Loucy (cell line): Measurements from ENCODE around the gene TMEM232.

ENCODE experiments used
- H2AFZ ChIP-seq: fragments of 200-600 bp; sonication (generic); 2 replicates; pipeline ENCODE4 v1.6.0; 2016; ENCODE audit warnings: antibody characterized with exemption, mild to moderate bottlenecking, low read length, moderate library complexity
- H3F3A ChIP-seq: fragments of 200-600 bp; 2 replicates; pipeline ENCODE4 v1.6.0; 2016; ENCODE audit warnings: antibody characterized with exemption, low read depth, mild to moderate bottlenecking
- H3K27me3 ChIP-seq: fragments of 200-600 bp; sonication (generic); 2 replicates; pipeline ENCODE4 v1.6.1; 2014; ENCODE audit warnings: low read length, mild to moderate bottlenecking; ENCODE audit not compliant: insufficient read depth, poor library complexity, severe bottlenecking
- H3K36me3 ChIP-seq: fragments of 200-600 bp; sonication (generic); 2 replicates; pipeline ENCODE4 v1.6.1; 2016; ENCODE audit warnings: low read length; ENCODE audit not compliant: insufficient read depth
- H3K4me1 ChIP-seq: fragments of 200-600 bp; sonication (generic); 2 replicates; pipeline ENCODE4 v1.5.1; 2014; ENCODE audit warnings: low read length, mild to moderate bottlenecking; ENCODE audit not compliant: insufficient read depth, poor library complexity, severe bottlenecking
- H3K4me2 ChIP-seq: fragments of 200-600 bp; sonication (generic); 2 replicates; pipeline ENCODE4 v1.6.0; 2014; ENCODE audit warnings: antibody characterized with exemption, low read length, low read depth, mild to moderate bottlenecking; ENCODE audit not compliant: poor library complexity, severe bottlenecking
- H3K4me3 ChIP-seq: fragments of 200-600 bp; sonication (generic); 2 replicates; pipeline ENCODE4 v1.5.1; 2014; ENCODE audit warnings: low read length, mild to moderate bottlenecking, mixed read lengths; ENCODE audit not compliant: poor library complexity, severe bottlenecking
- H3K79me2 ChIP-seq: fragments of 200-600 bp; sonication (generic); 2 replicates; pipeline ENCODE4 v1.6.1; 2014; ENCODE audit warnings: low read length; ENCODE audit not compliant: insufficient read depth
- H3K9ac ChIP-seq: fragments of 200-600 bp; sonication (generic); 2 replicates; pipeline ENCODE4 v1.6.0; 2014; ENCODE audit warnings: mild to moderate bottlenecking, low read depth, low read length, moderate library complexity; ENCODE audit not compliant: poor library complexity, severe bottlenecking
- H3K9me2 ChIP-seq: fragments of 200-600 bp; sonication (generic); replicated peaks from 2 replicates; pipeline ENCODE4 v1.6.1; 2016; ENCODE audit warnings: low read depth, low read length, mixed read lengths
- H3K9me3 ChIP-seq: fragments of 200-600 bp; sonication (generic); 2 replicates; pipeline ENCODE4 v1.6.1; 2014; ENCODE audit warnings: mild to moderate bottlenecking, antibody characterized with exemption, low read length, low read depth; ENCODE audit not compliant: insufficient read depth
- H4K20me1 ChIP-seq: fragments of 200-600 bp; sonication (generic); 2 replicates; pipeline ENCODE4 v1.6.0; 2014; ENCODE audit warnings: antibody characterized with exemption, low read length, mild to moderate bottlenecking; ENCODE audit not compliant: insufficient read depth, poor library complexity, severe bottlenecking
- EZH2phosphoT487 ChIP-seq: fragments of 200-600 bp; IDR thresholded peaks from 2 replicates; pipeline ENCODE4 v1.6.1; 2018; ENCODE audit warnings: antibody characterized with exemption, mild to moderate bottlenecking, moderate library complexity, borderline replicate concordance
- TF ChIP-seq, protein P1 (sequence below): fragments of 200-600 bp; sonication (generic); conservative IDR thresholded peaks from 2 replicates; pipeline ENCODE4 v1.5.1; 2014; ENCODE audit warnings: mild to moderate bottlenecking, antibody characterized with exemption, low read length

TMEM232 gene

DNA sequence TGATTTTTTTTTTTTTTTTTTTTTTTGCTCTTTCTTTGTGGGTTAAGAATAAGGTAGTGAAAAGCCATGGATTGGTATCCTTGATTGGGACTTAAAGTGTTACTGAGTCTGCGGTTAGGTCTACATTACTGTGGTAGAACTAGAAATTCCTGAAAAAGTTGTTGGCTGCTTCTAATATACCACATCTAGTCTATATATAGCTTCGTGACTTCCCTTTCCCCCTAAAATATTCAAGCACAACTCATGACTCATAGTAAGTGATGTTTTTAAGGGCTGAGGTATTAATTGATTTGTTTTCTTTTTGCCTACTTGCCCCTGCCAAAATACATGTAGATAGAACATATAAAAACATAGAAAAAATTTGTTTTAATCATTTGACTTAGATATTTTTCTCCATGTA lies 247.6 kb downstream of the TMEM232 start:
- Histone ChIP-seq H3K4me3 (no peak overlapping the region), H3K9me3 (no peaks in the 10 kb centered on the region), H3K9me2 (no peaks in the 10 kb centered on the region), H3K4me2 (no peak overlapping the region), H2AFZ (no peak overlapping the region), H3K27me3 (no peaks in the 10 kb centered on the region), H3K4me1 (no peaks in the 10 kb centered on the region), H3K36me3 (no peaks in the 10 kb centered on the region), H3K9ac (no peak overlapping the region), H3F3A (no peaks in the 10 kb centered on the region), H4K20me1 (no peaks in the 10 kb centered on the region), H3K79me2 (no peaks in the 10 kb centered on the region)
- no peak for TF ChIP-seq EZH2phosphoT487
- TF ChIP-seq, protein P1, sequence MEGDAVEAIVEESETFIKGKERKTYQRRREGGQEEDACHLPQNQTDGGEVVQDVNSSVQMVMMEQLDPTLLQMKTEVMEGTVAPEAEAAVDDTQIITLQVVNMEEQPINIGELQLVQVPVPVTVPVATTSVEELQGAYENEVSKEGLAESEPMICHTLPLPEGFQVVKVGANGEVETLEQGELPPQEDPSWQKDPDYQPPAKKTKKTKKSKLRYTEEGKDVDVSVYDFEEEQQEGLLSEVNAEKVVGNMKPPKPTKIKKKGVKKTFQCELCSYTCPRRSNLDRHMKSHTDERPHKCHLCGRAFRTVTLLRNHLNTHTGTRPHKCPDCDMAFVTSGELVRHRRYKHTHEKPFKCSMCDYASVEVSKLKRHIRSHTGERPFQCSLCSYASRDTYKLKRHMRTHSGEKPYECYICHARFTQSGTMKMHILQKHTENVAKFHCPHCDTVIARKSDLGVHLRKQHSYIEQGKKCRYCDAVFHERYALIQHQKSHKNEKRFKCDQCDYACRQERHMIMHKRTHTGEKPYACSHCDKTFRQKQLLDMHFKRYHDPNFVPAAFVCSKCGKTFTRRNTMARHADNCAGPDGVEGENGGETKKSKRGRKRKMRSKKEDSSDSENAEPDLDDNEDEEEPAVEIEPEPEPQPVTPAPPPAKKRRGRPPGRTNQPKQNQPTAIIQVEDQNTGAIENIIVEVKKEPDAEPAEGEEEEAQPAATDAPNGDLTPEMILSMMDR = no peak

DNA sequence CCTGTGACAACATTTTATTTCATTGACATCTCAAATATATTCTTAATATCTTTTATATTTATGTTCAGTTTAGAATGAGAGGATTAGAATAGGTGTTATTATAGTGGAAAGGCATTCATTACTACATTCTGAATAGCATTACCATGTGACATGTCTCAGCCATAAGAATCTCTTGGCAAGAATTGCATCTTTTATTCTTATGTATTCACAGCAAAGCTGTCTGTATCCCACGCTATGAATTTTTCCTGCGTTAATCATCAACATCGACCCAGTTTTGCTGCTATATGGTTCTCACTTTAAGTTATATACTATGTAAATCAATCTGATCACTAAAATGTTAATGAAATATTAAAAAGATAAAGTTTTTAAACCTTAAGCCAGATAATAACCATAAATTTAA lies 248.6 kb downstream of the TMEM232 start:
- Histone ChIP-seq H3K9me2 (no peaks in the 10 kb centered on the region), H2AFZ (no peak overlapping the region), H4K20me1 (no peaks in the 10 kb centered on the region), H3K9me3 (no peaks in the 10 kb centered on the region), H3K4me1 (no peaks in the 10 kb centered on the region), H3F3A (no peaks in the 10 kb centered on the region), H3K4me3 (no peak overlapping the region), H3K4me2 (no peak overlapping the region), H3K9ac (no peak overlapping the region), H3K79me2 (no peaks in the 10 kb centered on the region), H3K36me3 (no peaks in the 10 kb centered on the region), H3K27me3 (no peaks in the 10 kb centered on the region)
- TF ChIP-seq, protein P1 = no peak
- no peak for TF ChIP-seq EZH2phosphoT487

DNA sequence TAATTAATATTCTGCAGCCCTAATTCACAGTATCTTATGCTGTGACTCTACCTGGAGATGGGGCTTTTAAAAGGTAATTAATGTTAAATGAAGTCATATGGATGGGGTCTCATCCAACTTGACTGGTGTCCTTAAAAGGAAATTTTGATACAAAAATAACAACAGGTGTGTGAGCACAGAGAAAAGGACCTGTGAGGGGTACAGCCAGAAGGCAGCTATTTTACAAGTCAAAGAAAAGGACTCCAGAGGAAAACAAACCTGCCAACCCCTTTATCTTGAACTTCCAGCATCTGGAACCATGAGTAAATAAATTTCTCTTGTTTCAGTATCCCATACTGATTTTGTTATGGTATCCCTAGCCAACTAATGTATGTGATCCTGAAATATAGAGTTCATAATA lies 250.3 kb downstream of the TMEM232 start:
- Histone ChIP-seq H3K4me2 (no peak overlapping the region), H3K36me3 (no peaks in the 10 kb centered on the region), H3K4me1 (no peaks in the 10 kb centered on the region), H3F3A (no peaks in the 10 kb centered on the region), H4K20me1 (no peaks in the 10 kb centered on the region), H2AFZ (no peak overlapping the region), H3K79me2 (no peaks in the 10 kb centered on the region), H3K9ac (no peak overlapping the region), H3K4me3 (no peak overlapping the region), H3K9me3 (peaks cover 1% of the 10 kb centered on the region; the same call in 1 of the 2 replicates), H3K27me3 (no peaks in the 10 kb centered on the region), H3K9me2 (no peaks in the 10 kb centered on the region)
- TF ChIP-seq EZH2phosphoT487 = no peak

DNA sequence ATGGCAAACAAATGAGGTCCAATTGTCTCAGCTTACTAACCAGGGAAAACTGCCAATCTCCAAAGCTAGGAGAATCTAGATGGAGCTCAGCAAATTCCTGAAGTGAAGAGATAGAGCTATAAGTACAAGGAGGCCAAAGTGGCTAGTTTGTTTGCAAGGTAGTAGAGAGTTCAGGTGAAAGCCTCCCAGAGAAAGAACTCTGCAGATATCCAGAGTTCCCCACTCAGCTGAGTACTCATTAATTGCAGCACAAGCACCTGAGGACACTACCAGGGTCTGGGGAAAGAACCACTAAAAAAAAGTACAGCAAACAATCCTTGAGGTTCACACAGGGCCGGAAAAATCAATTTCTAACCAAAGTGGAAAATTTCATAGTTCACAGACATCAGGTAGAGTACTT lies 250.9 kb downstream of the TMEM232 start:
- no peak overlapping the region for H3K4me2 ChIP-seq
- H3K9ac ChIP-seq = no peak overlapping the region
- no peaks in the 10 kb centered on the region for H3K4me1 ChIP-seq
- no peak for TF ChIP-seq EZH2phosphoT487
- TF ChIP-seq, protein P1 = no peak
- no peaks in the 10 kb centered on the region for H4K20me1 ChIP-seq
- H3K4me3 ChIP-seq = no peak overlapping the region
- H3K36me3 ChIP-seq = no peaks in the 10 kb centered on the region
- H3K27me3 ChIP-seq = no peaks in the 10 kb centered on the region
- no peaks in the 10 kb centered on the region for H3K79me2 ChIP-seq
- no peaks in the 10 kb centered on the region for H3F3A ChIP-seq
- no peaks in the 10 kb centered on the region for H3K9me2 ChIP-seq
- no peak overlapping the region for H2AFZ ChIP-seq
- H3K9me3 ChIP-seq = peaks cover 3% of the 10 kb centered on the region; the same call in 1 of the 2 replicates
